CD4-positive, alpha-beta T cell treated with Interleukin-17A for 4 hours (primary cell): ENCODE results near the gene WDR88.
"Not testable (repeated sequence)": the region's sequence is repeated elsewhere in the genome, so short reads cannot be mapped to it uniquely, and the experiment has no call there.

Source experiments
- DNase-seq: peaks from one replicate; pipeline ENCODE4 v3.0.0-alpha.2; 2020; ENCODE audit warnings: mixed read lengths

The WDR88 gene

DNA sequence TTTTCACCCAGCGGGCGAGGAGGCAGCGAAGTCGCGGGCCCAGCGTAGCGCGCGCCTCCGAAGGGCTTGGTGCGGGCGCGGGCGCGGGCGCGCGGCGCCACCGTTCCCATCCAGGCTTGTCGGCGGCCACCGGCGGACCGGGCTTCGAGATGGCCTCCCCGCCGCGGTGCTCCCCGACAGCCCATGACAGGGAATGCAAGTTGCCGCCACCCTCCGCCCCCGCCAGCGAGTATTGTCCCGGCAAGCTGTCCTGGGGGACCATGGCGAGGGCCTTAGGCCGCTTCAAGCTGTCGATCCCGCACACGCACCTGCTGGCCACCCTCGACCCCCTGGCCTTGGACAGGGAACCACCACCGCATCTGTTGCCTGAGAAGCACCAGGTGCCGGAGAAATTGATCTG lies at the start of gene WDR88:
WDR88 (plus strand) TSS at position 94 of the 400 bp plus-strand sequence; CDS start at position 150, 56 bp downstream.
- no peak for DNase-seq

DNA sequence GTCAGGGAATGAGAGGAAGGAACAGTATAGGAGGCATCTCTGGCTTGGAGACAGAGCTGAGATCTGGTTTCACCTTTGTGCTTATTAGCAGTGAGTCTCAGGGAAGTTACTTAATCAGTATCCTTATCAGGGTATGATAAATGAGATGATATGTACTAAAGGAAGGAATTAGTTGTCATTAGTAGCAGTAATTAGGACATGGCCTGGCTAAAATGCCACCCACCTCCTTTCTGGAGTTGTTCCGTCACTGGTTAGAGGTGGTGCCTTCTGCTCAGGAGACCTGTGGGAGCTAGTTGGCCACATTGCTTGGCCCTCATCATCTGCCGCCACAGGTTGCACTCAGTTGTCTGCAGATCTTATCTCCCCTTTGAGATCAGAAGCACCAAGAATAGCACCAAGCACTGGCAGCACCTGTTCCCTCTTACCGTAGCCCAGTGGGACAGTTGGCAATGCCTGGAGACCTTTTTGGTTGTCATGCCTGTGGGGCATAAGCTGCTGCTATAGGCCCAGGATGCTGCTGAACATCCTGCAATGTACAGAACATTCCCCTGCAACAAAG lies 46.3 kb upstream of the WDR88 start:
- no peak for DNase-seq

- DNase-seq: no peak
Measured at GRCh38 chr19:33086955-33087354, 45.0 kb upstream of the WDR88 start.

GRCh38 chr19:33089010-33089409 lies 42.9 kb upstream of the WDR88 start:
- DNase-seq: no peak

DNA sequence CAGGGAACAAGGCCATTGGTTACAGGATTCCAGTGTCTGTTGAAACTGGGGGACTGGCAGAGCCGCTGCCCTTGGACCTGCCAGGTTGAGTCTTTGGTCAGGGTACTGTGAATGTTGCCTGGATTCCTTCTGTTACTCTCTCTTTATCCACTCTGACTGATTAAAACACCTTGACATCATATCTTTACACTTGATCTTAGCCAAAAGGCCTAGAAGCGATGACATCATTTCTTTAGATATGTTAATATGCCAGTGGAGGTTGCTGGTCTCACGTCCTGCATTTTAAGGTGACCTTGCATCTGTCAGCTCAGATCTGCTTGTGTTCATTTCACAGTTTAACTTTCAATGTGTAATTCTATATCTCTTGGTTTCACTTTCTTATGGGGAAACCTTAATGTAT lies 41.7 kb upstream of the WDR88 start:
- DNase-seq: no peak

DNA sequence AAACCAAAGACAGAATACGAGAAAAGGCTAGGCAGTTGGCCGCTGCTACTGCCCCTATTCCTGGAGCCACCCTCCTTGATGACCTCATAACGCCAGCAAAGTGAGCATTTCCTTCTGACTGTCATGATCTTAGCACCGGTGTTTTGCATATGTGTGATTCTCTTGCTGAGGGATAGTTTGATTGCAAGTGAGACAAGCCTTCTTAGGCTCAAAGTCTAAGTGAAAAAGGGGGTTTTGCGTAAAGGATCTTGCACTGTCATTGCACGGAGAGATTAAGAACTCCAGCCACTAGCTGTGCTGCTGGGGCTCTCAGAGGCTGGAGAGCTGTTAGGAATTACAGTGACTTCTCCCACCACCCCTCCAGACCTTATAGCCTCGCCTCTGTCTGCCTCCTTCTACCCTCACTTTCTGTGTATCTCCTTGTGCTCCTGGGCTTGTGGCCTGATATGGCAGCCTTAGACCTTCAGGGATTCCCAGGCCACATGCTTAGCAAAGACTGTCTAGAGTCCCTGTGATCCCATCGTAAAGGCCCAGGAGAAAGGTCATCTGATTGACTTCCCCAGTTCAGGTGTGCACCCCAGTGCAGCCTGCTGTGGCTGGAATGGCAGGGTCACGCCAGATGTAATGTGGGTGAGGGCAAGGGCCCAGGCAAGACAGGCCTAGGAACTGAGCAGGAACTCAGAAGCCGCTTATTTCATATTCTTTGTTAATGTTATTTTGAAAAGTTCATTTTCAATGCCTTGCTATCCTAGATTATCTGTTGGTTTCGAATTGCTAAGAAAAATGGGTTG lies 38.3 kb upstream of the WDR88 start:
- DNase-seq: no peak

GRCh38 chr19:33094436-33095067 lies 37.4 kb upstream of the WDR88 start:
- DNase-seq: no peak

DNA sequence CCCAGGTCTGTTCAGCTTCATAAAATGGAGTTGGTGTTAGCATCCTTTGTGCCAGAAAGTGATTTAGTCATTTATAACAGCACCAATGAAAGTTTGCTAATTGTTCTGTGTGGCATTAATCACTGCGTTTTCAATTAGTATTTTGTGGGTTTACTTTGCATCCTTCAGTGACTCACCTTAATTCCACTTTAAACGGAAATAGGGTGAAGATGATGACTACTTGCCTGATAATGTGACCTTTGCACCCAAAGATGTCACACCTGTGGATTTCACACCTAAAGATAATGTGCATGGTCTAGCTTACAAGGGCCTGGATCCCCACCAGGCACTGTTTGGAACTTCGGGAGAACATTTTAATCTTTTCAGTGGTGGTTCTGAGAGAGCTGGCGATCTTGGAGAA lies 35.9 kb upstream of the WDR88 start:
- no peak for DNase-seq

GRCh38 chr19:33098055-33098534 lies 33.8 kb upstream of the WDR88 start:
- DNase-seq: no peak

DNA sequence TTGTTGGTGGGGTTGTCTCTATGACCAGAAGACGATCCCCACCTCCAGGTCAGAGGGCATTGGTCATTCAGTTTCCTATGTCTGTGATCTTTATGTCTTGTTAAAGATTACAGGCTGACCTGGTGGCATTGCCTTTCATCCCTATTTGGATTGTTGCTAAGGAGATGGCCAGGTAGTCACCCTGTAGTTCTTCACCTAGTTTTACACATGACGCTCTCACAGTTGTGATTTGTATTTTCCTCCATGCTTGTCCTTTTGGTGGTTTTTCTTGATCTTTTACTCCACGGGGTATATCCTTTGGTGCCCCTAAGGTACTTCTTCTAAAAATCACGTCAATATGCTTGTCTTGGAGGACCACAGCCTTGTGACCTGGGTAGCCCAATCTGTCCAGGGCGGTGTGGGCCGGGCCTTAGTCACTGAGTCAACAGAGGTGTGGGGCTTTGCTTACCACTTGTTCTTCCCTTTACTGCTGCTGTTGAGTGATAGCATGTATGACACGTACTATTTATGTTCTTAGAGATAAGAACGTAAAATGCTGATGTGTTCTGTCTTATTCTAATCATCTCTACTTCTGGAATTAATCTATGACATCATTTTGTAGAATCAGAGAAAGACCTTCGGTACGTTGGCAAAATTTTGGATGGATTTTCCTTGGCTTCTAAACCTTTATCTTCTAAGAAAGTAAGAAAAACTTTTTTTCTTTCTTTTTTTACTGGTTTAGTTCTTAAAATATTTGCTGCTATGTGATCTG lies 30.8 kb upstream of the WDR88 start:
- DNase-seq: no peak

DNA sequence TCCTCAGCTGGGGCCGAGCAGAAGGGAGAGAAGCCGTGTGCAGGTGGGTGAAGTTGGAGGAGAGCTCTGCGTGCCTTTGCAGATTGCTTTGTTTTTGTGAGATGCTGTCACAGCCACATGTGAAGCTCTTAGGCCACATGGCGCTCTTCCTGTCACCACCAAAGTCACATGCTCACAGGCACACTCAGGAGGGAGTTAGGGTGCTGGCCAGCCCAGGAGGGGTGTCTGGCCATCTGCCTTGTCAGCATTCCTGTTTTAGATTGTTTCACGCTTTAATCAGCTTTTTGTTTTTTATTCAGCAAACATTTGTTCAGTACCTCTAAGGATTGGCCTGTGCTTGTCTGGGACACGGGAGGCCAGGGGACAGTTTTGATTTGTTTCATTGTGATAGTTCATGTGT lies 29.0 kb upstream of the WDR88 start:
- DNase-seq: no peak

- no peak for DNase-seq
Measured at GRCh38 chr19:33108161-33108560, 23.8 kb upstream of the WDR88 start.

GRCh38 chr19:33110137-33110910 lies 21.6 kb upstream of the WDR88 start:
- no peak for DNase-seq

- DNase-seq: no peak
Measured at GRCh38 chr19:33111587-33111986, 20.3 kb upstream of the WDR88 start.

- DNase-seq: no peak
Measured at GRCh38 chr19:33114312-33114711, 17.6 kb upstream of the WDR88 start.

GRCh38 chr19:33117501-33117900 lies 14.4 kb upstream of the WDR88 start:
- DNase-seq: no peak

GRCh38 chr19:33118643-33119042 lies 13.3 kb upstream of the WDR88 start:
- DNase-seq: no peak

DNA sequence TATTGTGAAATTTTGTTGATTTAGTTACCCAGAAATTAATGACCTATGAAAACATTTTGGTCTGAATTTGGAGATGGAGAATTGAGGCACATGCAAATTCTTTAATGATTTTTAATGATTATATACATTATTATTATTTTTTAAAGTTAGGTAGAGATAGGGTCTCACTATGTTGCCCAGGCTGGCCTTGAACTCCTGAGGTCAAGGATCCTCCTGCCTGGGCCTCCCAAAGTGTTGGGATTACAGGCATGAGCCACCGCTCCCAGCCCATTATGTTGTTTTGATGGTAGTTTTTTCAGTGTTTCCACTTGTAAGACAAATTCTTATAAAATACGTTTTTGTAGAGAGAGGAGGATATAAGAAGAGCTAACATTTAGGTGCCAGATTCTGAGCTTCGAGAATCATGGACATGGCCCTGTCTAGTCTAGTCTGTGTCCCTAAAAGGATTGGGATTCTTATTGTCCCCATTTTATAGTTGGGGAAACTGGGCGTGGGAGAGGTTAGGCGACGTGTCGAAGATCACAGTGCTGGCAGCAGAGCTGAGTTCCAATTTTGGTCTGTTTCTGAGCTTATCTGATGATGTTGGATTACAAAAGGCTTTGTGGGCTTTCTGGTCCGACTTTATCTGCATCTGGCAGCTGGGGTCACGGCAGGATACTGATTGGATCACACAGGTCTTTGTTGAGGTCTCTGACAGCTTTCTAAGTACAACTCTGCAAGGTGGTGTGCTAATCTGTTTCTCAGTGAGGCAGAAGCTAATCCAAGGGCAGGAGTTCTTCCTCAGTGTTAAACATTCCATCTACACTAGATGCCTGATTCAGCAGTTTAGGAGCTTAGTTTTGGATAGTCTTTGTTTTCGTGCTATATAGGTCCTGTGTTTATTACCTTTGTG lies 7.5 kb upstream of the WDR88 start:
- DNase-seq: no peak

- DNase-seq: peak; percentile 68
Measured at GRCh38 chr19:33125929-33126388, 6.0 kb upstream of the WDR88 start.

- not testable (repeated sequence) for DNase-seq
Measured at GRCh38 chr19:33126712-33127111, 5.2 kb upstream of the WDR88 start.

DNA sequence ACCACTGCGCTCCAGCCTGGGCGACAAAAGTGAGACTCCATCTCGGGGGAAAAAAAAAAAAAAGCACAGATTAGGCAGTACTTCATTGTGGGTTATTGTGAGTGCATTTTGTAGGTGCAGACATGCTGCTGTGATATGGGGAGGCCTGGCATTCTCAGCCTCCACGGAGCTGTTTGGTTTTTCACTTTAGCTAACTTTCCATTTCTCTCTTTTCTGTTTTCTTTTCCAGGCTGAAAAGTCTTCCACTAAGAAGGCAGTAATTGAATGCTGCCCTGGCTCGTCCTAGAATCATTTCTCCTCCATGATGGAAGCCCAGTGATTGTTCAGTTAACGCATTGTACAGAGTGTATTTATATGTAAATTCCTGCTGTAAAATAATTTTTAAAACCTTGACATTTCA lies 2.0 kb upstream of the WDR88 start:
- DNase-seq: no peak
